Measurements from ENCODE around the gene PIAS1.

Gene PIAS1

DNA sequence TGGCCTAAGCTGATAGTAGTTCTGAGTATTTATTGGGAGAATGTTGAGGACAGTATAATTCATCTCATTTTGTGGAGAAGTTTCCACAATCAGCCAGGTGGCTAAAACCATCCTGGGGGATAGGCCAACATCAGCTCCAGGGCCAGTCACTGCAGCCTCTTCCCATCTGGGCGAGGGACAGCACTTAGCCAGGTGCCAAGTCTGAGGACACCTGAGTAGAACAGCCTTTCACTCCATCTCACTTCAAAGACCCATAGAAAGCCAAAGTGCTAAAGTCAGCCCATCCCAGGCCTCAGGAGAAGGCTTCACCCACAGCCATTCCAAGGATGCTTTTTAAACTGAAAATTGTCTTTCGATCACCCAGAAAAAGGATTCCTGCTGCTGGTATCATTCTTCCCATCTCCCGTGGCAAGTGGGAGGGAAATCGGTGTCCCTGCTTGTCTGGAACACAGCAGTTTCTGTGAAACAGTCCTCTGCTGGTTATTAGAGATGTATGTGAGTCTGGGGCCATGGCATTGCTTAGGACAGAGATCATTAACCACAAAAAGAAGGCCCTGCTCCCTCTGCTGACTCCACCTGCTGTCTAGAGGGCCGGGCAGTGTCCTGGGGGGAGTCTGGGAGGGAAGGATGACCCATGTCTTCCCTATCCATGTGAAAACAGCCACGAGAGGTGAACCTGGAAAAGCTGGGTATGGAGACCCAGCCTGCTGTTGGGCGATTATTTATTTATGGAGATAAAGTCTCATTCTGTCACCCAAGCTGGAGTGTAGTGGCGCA is 141.4 kb downstream of the PIAS1 start:
- DNase-seq (ENCODE audit: low read depth), result no peak
- TF ChIP-seq, protein P1, sequence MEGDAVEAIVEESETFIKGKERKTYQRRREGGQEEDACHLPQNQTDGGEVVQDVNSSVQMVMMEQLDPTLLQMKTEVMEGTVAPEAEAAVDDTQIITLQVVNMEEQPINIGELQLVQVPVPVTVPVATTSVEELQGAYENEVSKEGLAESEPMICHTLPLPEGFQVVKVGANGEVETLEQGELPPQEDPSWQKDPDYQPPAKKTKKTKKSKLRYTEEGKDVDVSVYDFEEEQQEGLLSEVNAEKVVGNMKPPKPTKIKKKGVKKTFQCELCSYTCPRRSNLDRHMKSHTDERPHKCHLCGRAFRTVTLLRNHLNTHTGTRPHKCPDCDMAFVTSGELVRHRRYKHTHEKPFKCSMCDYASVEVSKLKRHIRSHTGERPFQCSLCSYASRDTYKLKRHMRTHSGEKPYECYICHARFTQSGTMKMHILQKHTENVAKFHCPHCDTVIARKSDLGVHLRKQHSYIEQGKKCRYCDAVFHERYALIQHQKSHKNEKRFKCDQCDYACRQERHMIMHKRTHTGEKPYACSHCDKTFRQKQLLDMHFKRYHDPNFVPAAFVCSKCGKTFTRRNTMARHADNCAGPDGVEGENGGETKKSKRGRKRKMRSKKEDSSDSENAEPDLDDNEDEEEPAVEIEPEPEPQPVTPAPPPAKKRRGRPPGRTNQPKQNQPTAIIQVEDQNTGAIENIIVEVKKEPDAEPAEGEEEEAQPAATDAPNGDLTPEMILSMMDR (IDR thresholded peaks at IDR 0.05; ENCODE audit: control insufficient read depth, insufficient read depth, low read depth, low read length, missing control alignments), result no peak
- no peak overlapping the region for H3K4me3 ChIP-seq (ENCODE audit: control insufficient read depth, low read depth, low read length)

DNA sequence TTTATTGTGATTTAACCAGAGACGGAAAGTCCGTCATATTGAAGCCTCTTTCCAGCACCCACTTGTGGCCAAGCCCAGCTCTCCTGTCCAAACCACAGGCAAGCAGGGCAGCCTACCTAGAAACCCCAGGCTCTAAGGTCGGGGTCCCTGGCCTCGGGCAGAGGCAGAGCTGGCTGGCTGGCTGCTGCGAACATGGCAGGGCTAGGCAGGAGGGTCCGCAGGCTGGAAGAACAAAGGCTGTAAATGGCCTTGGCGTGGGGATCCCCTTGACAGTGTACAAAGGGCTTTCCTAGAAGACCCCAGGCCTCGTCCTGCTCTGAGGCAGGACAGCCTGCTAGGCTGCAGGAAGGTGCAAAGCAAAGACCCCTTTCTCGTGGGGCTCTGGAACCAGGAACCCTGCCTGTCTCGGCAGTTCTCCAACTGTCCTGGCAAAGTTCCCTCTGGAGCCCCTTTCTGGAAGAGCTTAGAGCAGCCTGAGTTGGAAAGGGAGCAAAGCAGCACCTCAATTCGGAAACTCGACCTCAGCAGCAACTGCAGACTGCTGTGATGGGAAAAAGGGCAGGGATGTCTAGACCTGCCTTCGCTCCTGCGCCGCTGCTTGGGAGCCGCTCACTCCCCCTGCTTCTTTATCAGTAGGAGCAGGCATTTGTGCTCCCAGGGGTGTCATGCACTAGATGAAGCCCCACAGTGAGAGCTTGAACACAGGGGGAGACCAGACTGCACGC is 142.5 kb downstream of the PIAS1 start:
- DNase-seq (ENCODE audit: low read depth), result no peak
- TF ChIP-seq, protein P1 (IDR thresholded peaks at IDR 0.05; ENCODE audit: control insufficient read depth, insufficient read depth, low read depth, low read length, missing control alignments), result no peak
- no peak overlapping the region for H3K4me3 ChIP-seq (ENCODE audit: control insufficient read depth, low read depth, low read length)

DNA sequence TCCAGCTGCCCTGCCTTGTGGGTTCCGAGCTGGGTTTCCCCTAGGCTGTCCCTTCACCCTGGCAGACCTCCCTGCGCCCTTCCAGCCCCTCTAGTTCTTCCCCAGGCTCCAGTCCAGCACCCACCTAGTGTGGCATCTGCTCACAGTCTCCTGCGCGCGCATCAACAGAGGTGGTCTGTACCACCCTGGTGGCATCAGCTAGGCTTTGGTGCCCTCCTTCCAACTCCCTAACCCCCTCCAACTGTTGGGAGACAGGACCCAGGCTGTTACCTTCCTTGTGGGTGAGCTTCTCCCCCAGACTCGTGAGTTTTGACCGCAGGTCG is 143.0 kb downstream of the PIAS1 start:
- TF ChIP-seq, protein P1 (IDR thresholded peaks at IDR 0.05; ENCODE audit: control insufficient read depth, insufficient read depth, low read depth, low read length, missing control alignments), result no peak
- no peak for DNase-seq (ENCODE audit: low read depth)
- no peak overlapping the region for H3K4me3 ChIP-seq (ENCODE audit: control insufficient read depth, low read depth, low read length)

DNA sequence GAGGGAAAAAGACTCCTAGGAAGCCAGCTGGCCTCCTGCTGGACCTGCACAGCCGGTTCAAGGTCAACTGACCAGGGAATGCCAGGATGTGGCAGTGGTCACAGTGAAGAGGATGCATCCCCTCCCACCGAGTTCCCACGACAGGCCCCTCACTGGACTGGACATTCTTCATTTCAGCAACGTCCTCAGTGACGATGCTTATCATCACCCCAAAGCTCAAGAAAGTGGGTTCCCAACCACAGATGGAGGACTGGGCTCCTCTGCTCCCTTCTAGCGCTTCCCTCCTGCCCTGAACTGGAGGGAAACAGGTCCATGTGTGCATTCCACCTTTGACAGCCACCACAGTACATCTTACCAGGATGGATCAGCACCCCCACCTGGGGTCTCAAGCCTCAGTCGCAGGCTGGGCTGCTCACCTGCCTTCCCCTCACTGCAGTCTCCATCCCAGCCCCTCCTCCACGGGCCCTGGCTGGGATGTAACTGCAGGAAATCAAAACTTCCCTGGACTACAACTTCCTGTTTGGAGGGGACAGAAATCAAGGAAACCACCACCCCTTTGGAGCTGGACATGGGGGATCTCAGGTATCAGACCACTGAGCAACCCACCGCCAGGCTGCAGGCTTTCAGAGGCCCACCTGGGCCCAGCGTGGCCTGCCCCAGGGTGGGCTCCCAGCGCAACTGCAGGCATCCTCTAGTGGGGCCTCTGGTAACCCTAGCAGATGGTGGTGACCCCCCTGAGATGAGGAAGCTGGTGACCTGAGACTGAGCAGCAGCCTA is 143.7 kb downstream of the PIAS1 start:
- DNase-seq (ENCODE audit: low read depth), result no peak
- TF ChIP-seq, protein P1 (IDR thresholded peaks at IDR 0.05; ENCODE audit: control insufficient read depth, insufficient read depth, low read depth, low read length, missing control alignments), result no peak
- H3K4me3 ChIP-seq (ENCODE audit: control insufficient read depth, low read depth, low read length), result no peak overlapping the region

DNA sequence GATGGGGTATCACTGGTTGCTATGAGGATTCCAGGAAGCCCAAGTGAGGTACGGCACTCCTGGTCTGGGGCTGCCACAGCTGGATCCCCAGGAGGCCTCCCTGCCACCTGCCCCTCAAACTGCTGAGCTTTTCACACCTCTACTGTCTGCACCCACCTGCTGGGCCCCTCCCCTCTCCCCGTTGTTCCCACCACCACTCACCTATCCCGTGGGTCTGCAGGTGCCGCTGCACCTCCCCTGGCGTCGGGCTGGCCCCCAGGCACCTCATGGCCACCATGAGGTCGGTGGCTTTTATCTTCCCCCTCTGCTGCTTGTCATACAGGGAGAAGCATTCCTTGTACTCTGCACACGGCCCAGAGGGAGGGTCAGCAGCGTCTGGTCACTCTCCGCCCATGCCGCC is 145.2 kb downstream of the PIAS1 start:
- no peak for DNase-seq (ENCODE audit: low read depth)
- H3K4me3 ChIP-seq (ENCODE audit: control insufficient read depth, low read depth, low read length), result no peak overlapping the region

More for the DNA sequence above, 145.2 kb downstream of the PIAS1 start:
- TF ChIP-seq, protein P1 (IDR thresholded peaks at IDR 0.05; ENCODE audit: control insufficient read depth, insufficient read depth, low read depth, low read length, missing control alignments), result no peak
